ENCODE data around the gene CRNKL1. TPM values are rescaled to one million over a fixed set of nuclear protein-coding genes. Genes with fewer than 3 reads are reported as not detected.
A peak's percentile ranks its signal among the peaks of the same experiment; 100 is the strongest.

The CRNKL1 gene
- total RNA-seq, 2 experiments from 2014 or later = 17.8 to 25.0 TPM

DNA sequence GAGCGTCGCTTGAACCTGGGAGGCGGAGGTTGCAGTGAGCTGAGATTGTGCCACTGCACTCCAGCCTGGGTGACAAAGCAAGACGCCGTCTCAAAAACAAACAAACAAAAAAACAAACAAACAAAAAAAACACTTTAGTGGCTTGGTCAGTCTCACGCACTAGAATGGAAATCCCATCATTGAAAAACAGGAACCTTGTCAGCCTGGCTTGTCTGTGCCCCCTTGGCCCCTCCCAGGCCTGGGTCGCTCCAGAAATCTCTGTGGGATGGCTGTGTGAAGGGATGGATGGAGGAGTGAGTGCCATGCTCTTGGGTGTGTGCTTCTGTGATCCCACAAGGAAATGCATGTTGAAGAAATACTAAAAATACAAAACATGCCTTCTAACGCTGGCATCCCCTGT lies 56.0 kb downstream of the CRNKL1 start:
- Mint-ChIP-seq H3K27me3 (peaks cover 23% of the 10 kb centered on the region), H3K36me3 (no peaks in the 10 kb centered on the region), H3K27ac (no peak overlapping the region), H3K4me1 (no peaks in the 10 kb centered on the region), H3K9me3 (ENCODE audit: low read depth) (no peaks in the 10 kb centered on the region), H3K4me3 (no peak overlapping the region)
- CTCF ChIA-PET = interaction anchor here (1.3 kb wide), 1 partner anchor 8 kb away, joined by 3 read pairs; no protein-coding TSS in a partner anchor
- DNase-seq = no peak
- no peak for ATAC-seq

DNA sequence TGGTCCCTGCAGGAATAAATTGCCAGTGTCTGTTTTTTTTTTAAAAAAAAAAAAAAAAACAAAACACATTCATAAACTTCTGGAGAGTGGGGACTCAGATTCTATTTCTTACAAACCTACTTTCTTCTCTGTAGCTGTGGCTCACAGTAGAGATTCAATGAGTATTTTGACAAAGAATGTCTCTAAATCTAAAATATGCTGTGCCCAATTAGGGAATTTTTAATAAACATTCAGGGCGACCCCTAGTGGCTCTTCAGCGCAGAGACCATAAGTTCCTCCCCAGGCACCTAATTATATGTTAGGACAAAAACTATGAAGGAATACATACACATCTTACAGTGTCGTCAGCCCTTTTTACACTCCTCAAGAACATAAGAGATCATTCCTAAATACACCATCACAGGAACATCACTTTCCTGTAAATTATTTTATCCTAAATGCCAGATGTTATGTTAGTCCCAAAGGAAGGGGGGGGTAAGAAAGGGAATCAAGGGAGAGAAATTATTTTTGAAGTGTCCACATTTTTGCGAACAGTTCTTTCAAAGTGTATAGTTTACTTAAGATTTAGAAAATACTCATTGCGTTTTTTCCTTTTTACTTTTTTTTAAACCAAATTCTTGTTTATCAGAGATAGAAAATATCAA lies 56.9 kb downstream of the CRNKL1 start:
- ATAC-seq (peak; percentile 36), DNase-seq (no peak)
- no peak overlapping the region for H3K4me3 Mint-ChIP-seq
- H3K36me3 Mint-ChIP-seq = no peaks in the 10 kb centered on the region
- peaks cover 15% of the 10 kb centered on the region for H3K27me3 Mint-ChIP-seq
- H3K9me3 Mint-ChIP-seq (ENCODE audit: low read depth) = no peaks in the 10 kb centered on the region
- H3K4me1 Mint-ChIP-seq = no peaks in the 10 kb centered on the region
- CTCF ChIA-PET = interaction anchor here (0.7 to 1.1 kb wide), 2 partner anchors 63 to 1016 kb away, joined by 3 read pairs; no protein-coding TSS in a partner anchor
- H3K27ac Mint-ChIP-seq = no peak overlapping the region

DNA sequence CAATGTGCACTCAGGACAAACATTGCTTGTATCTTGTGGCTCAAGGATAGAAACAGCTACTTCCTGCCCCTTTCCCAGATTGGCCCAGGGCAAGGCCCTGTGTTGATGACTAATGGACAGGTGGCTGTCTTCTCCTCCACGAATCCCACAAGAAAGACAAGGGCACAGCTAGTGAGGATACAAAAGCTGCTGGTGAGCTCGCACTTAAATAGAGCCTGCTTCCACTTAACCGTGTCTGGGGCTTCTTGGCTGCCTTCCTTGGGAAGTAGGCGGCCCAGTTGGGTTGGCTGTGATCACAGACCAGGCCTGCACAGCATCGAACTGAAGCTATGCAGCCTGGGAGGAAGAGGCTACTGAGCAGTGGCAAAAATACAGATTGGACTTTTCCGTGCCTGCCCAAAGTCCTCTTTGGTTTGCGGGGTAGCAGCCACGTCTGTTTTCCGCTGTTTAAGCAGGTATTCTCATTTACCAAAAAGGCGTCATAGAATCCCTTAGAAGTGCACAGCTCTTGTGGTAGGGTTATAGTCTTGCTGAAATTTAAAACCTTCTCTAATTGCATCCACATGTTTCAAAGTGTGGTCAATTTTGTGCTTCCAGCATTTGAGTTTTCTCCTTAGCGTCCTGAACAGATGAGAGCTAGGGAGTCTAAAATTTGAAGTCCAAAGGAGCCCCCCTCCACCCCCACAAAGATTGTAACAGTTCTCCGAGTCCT lies 58.2 kb downstream of the CRNKL1 start:
- Mint-ChIP-seq H3K27ac (no peak overlapping the region), H3K27me3 (peaks cover 17% of the 10 kb centered on the region), H3K9me3 (ENCODE audit: low read depth) (no peaks in the 10 kb centered on the region), H3K4me1 (no peaks in the 10 kb centered on the region), H3K36me3 (no peaks in the 10 kb centered on the region), H3K4me3 (no peak overlapping the region)
- ATAC-seq (no peak), DNase-seq (no peak)
- CTCF ChIA-PET = interaction anchor here (1.1 to 1.3 kb wide), 2 partner anchors 64 to 209 kb away, joined by 3 to 5 read pairs; no protein-coding TSS in a partner anchor

DNA sequence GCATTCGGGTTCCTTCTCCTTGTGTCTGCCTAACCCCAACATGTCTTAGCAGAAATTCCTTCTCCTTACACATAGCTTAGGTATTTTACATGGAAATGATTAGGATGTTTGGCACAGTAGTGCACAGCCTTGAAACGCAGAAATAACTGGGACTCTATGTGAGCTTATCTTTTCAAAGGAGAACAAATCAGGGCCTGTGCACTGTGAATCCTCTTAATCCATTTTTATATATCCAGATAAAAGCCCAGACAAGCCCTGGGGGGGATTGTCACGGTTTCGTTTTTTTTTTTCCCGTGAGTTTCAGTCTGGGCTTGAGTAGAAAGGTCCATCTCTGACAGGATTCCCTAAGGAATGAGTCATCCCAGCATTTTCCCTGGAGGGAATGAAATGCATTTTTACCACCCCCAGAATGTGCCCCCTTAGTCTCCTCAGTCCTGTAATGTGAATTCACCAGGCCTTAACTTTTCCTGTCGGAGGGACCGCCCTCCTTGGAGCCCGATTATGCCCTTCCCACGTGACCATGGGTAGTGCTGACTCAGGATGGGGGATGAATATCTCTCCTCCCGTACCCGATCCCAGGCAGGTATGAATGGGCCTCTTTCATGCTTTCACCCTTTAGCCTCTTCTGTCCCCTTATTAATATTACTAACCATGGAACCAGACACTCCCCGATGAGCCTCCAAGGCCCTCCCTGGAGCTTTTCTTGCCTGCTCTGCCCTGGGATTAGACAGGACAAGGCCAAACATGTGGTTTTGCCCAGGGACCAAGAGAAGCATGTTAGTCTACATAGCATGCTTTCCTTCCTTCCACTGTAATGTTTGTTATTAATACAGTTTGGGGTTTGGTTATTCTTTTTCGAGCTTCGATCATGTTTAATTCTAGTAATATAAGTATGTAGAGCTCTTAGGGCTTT lies 59.0 kb downstream of the CRNKL1 start:
- Mint-ChIP-seq H3K4me3 (no peak overlapping the region), H3K27me3 (peaks cover 11% of the 10 kb centered on the region), H3K4me1 (no peaks in the 10 kb centered on the region), H3K27ac (no peak overlapping the region), H3K9me3 (ENCODE audit: low read depth) (no peaks in the 10 kb centered on the region), H3K36me3 (no peaks in the 10 kb centered on the region)
- CTCF ChIA-PET = interaction anchor here (0.7 to 1.3 kb wide), 2 partner anchors 23 to 208 kb away, joined by 4 to 5 read pairs; no protein-coding TSS in a partner anchor
- no peak for DNase-seq
- ATAC-seq = no peak

DNA sequence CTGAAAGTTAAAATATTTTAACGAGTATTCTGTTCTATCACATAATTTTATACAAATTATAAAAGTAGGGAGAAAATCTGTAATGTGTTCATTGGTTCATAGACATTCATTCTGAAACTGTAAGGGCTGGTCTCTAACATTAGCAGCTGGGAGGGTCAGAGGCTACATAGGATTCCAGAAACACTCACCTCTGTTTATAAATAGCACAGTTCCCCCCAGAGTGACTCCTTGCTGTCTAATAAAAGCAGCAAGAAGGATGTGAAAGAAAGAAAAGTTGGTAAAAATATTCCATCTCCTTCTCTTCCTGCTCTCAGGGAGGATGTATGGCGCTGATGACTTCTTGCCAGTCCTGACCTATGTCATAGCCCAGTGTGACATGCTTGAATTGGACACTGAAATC lies 60.4 kb downstream of the CRNKL1 start:
- Mint-ChIP-seq H3K27me3 (peaks cover 11% of the 10 kb centered on the region), H3K36me3 (no peaks in the 10 kb centered on the region), H3K27ac (no peak overlapping the region), H3K9me3 (ENCODE audit: low read depth) (no peaks in the 10 kb centered on the region), H3K4me3 (no peak overlapping the region), H3K4me1 (no peaks in the 10 kb centered on the region)
- DNase-seq = no peak
- CTCF ChIA-PET = no interaction called here
- no peak for ATAC-seq

DNA sequence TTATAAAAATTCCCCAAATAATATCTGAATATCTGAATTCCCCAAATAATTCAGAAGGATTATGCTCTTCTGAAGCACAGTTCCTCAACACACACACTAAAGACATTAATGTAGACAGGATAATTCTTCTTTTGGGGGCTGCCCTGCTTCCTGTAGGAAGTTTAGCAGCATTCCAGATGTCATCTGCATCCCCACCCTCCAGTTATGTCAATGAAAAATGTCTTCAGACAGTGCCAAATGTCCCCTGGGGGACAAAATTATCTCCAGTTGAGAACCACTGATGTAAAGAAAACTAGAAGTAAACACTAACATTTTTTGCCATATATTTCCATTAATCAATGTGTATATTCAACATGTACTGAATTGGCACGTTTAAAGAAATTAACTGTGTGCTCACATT lies 61.0 kb downstream of the CRNKL1 start:
- H3K36me3 Mint-ChIP-seq = no peaks in the 10 kb centered on the region

DNA sequence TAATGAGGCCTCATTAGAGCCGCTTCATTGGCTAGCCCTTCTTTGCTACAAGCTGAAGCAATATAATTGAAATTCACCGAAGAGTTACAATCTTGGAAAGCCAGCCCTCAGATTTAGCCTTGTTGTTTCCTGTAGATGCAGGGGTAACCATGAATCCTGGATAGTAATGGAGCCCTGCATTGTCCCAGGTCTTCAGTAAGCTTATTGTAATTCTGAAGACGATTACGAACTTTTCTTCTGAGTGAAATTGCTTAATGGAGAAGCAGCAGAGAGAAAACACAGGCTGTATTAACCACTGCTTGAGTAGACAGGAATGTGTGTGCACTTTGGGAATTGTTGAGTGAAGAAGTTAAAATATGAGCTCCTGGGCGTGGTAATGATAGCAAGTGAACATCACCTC lies 61.4 kb downstream of the CRNKL1 start:
- Mint-ChIP-seq H3K4me3 (no peak overlapping the region), H3K4me1 (no peaks in the 10 kb centered on the region), H3K27me3 (peaks cover 14% of the 10 kb centered on the region), H3K36me3 (no peaks in the 10 kb centered on the region), H3K27ac (no peak overlapping the region), H3K9me3 (ENCODE audit: low read depth) (no peaks in the 10 kb centered on the region)
- DNase-seq (no peak), ATAC-seq (no peak)
- CTCF ChIA-PET = no interaction called here

More for the DNA sequence above, 61.0 kb downstream of the CRNKL1 start:
- Mint-ChIP-seq H3K9me3 (ENCODE audit: low read depth) (no peaks in the 10 kb centered on the region), H3K4me3 (no peak overlapping the region), H3K27ac (no peak overlapping the region), H3K4me1 (no peaks in the 10 kb centered on the region), H3K27me3 (peaks cover 11% of the 10 kb centered on the region)
- ATAC-seq = no peak
- CTCF ChIA-PET = no interaction called here
- DNase-seq = no peak

DNA sequence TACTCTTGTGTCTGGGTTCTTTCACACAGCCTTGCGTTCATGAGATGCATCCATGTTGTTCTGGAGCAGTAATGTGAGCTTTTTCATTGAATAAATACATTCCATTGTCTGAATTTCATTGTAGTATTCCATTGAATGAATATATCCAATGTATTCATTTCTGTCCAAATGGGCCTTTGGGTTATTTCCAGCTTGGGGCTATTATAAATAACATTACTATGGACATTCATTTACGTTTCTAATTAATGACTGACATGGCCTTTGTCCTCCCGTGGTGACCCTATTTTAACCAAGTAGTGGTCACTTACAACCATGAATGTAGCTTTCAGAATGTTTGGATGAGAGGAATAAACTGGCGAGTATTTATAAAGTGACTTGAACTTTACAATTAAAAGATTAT lies 65.2 kb downstream of the CRNKL1 start:
- CTCF ChIA-PET = no interaction called here
- H3K36me3 Mint-ChIP-seq = no peaks in the 10 kb centered on the region
- ATAC-seq (no peak), DNase-seq (no peak)
- H3K27ac Mint-ChIP-seq = no peak overlapping the region
- H3K9me3 Mint-ChIP-seq (ENCODE audit: low read depth) = no peaks in the 10 kb centered on the region
- no peak overlapping the region for H3K4me3 Mint-ChIP-seq
- peaks cover 16% of the 10 kb centered on the region for H3K27me3 Mint-ChIP-seq
- no peaks in the 10 kb centered on the region for H3K4me1 Mint-ChIP-seq

DNA sequence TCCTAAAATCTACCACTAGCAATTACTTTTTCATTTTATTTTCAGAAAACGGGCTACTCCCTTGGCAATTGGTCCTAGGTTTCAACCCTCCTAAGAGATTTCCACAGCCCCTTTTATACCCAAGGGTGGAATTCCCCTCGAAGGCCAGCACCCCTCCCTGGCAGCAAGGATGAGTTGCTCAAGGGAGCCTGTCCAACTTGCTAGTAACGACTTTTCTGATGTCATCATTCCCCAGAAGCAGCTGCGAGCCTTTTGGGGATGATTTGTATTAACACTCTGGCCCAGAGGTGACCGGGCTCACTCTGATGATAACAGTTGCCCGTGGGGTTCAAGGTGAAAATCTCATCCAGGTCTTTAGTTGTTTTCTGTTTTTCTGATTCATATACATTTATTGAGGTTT lies 65.8 kb downstream of the CRNKL1 start:
- no peak overlapping the region for H3K27ac Mint-ChIP-seq
- no peaks in the 10 kb centered on the region for H3K36me3 Mint-ChIP-seq
- CTCF ChIA-PET = no interaction called here

More for the DNA sequence above, 65.8 kb downstream of the CRNKL1 start:
- H3K4me1 Mint-ChIP-seq = no peaks in the 10 kb centered on the region
- DNase-seq = no peak
- no peaks in the 10 kb centered on the region for H3K9me3 Mint-ChIP-seq (ENCODE audit: low read depth)
- ATAC-seq = no peak
- H3K4me3 Mint-ChIP-seq = no peak overlapping the region
- H3K27me3 Mint-ChIP-seq = peaks cover 14% of the 10 kb centered on the region

Other genes starting within 250 kb of the CRNKL1 start
- 10 to 100 TPM; 49.1 to 64.5 TPM for gene NAA20, start 35.1 kb downstream of the CRNKL1 start, total RNA-seq
- gene CFAP61, start 66 bp upstream of the CRNKL1 start, total RNA-seq = not detected

Measured in activated CD8-positive, alpha-beta memory T cell treated with anti-CD3 and anti-CD28 coated beads, Interleukin-2, amount 10 ng/mL, durations not matched to agents 7 days and 5 days (primary cell).